ENCODE measurements around the gene HS1BP3. TPM values are rescaled to one million over a fixed set of nuclear protein-coding genes. Genes with fewer than 3 reads are reported as not detected.

The HS1BP3 gene
- total and polyA plus RNA-seq, 2 experiments from 2014 or later, result 13.5 to 20.3 TPM

DNA sequence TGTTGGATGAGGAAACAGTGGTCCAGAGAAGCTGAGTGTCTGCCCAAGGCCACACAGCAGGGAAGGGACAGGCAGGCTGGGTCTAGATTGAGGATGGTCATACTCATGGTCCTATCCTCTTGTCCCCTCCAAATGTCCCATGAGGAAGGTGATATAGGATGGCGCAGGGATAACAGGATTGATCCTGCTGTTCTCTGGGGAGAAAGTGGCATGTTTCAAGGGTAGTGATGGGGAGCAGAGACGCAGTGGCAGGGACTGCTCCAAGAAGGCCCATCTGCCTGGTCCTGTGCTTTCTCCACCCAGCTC, 24.6 kb downstream of the HS1BP3 start:
- H3K9me3 ChIP-seq (ENCODE audit: low read depth), result no peaks in the 10 kb centered on the region
- TF ChIP-seq, protein P1, sequence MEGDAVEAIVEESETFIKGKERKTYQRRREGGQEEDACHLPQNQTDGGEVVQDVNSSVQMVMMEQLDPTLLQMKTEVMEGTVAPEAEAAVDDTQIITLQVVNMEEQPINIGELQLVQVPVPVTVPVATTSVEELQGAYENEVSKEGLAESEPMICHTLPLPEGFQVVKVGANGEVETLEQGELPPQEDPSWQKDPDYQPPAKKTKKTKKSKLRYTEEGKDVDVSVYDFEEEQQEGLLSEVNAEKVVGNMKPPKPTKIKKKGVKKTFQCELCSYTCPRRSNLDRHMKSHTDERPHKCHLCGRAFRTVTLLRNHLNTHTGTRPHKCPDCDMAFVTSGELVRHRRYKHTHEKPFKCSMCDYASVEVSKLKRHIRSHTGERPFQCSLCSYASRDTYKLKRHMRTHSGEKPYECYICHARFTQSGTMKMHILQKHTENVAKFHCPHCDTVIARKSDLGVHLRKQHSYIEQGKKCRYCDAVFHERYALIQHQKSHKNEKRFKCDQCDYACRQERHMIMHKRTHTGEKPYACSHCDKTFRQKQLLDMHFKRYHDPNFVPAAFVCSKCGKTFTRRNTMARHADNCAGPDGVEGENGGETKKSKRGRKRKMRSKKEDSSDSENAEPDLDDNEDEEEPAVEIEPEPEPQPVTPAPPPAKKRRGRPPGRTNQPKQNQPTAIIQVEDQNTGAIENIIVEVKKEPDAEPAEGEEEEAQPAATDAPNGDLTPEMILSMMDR (IDR thresholded peaks at IDR 0.05; ENCODE audit: low read depth, low read length), result no peak
- H3K4me1 ChIP-seq (ENCODE audit: low read depth), result peaks cover 10% of the 10 kb centered on the region
- no peak for DNase-seq (ENCODE audit: low read depth in 1 of 2, low spot score in 1 of 2)
- H3K36me3 ChIP-seq, result no peaks in the 10 kb centered on the region
- H3K4me3 ChIP-seq, result no peak overlapping the region
- H3K27me3 ChIP-seq, result no peaks in the 10 kb centered on the region
- no peak overlapping the region for H3K27ac ChIP-seq

DNA sequence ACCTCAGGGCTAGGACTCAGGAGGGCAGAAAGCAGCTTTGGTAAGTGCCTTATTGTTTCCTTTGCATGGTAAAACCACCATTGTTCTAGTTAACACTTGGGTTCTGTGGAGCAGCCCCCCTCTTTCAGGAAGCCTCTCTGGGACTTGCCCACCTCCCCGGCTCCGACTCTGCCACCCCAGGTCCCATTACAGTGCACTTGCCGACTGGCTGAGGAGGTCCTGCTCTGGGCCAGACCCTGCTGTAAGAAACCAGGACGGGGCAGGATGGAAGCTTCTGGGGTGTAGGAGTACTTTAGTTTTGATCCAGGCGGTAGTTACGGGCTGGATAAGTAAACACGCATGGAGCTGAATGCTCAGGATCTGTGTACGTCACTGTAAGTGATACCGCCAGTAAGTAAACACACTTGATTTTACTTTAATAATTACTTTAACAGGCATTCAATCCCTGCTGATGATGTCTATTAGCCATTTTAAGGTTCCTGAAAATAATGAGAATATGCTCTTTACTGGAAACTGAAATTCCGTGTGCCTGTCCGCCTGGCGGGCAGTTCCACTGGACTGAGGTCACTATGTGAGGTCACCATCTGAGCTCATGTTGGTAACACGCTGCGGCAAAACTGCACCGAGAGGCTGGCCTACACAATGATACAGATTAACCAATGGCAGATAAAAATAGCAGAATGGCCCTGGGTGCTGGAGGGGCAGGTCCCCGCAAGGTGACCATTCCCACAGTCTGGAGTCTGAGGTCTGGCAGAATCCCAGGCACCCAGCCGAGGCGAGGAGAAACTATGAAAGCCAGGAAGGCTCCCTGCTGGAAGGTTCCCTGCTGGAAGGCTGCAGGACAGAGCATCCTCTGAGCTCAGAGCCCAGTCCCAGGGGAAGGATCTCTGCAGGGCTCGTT, 25.2 kb downstream of the HS1BP3 start:
- Histone ChIP-seq H3K4me1 (ENCODE audit: low read depth) (peaks cover 10% of the 10 kb centered on the region), H3K27ac (no peak overlapping the region)

DNA sequence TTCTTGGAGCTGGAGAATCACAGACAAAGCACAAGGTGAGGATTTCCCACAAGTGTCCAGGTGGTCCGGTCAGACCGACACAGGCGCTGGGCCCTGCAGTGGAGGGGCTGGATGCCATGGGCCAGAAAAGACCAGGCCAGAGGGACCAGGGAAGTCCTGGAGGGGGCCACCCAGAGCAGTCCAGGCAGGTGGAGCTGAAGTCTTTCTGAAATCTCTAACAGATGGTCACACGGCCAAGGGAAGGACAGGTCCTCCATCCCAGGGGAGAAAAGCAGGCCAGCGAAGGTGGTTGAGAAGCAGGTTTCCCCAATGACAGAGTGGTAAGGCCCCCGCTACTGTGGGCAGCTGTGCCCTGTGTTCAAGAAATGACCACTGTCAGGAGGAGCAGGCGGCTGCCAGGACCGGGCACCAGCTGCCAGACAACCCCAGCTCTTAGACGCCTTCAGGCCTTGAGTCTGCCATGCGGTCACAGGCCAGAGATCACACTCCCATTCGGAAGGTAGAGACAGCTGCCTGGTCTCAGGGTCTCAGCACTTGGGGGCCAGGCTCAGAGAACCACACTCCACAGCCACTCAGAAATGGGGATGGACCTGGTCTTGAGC, 25.9 kb downstream of the HS1BP3 start:
- Histone ChIP-seq H3K9me3 (ENCODE audit: low read depth) (no peaks in the 10 kb centered on the region), H3K4me3 (no peak overlapping the region), H3K4me1 (ENCODE audit: low read depth) (peaks cover 10% of the 10 kb centered on the region), H3K27ac (no peak overlapping the region), H3K27me3 (no peaks in the 10 kb centered on the region), H3K36me3 (no peaks in the 10 kb centered on the region)
- TF ChIP-seq, protein P1 (IDR thresholded peaks at IDR 0.05; ENCODE audit: low read depth, low read length), result no peak
- no peak for DNase-seq (ENCODE audit: low read depth in 1 of 2, low spot score in 1 of 2)

More for the DNA sequence above, 25.2 kb downstream of the HS1BP3 start:
- DNase-seq (ENCODE audit: low read depth in 1 of 2, low spot score in 1 of 2), result no peak
- Histone ChIP-seq H3K9me3 (ENCODE audit: low read depth) (no peaks in the 10 kb centered on the region), H3K27me3 (no peaks in the 10 kb centered on the region), H3K4me3 (no peak overlapping the region), H3K36me3 (no peaks in the 10 kb centered on the region)
- TF ChIP-seq, protein P1 (IDR thresholded peaks at IDR 0.05; ENCODE audit: low read depth, low read length), result no peak

DNA sequence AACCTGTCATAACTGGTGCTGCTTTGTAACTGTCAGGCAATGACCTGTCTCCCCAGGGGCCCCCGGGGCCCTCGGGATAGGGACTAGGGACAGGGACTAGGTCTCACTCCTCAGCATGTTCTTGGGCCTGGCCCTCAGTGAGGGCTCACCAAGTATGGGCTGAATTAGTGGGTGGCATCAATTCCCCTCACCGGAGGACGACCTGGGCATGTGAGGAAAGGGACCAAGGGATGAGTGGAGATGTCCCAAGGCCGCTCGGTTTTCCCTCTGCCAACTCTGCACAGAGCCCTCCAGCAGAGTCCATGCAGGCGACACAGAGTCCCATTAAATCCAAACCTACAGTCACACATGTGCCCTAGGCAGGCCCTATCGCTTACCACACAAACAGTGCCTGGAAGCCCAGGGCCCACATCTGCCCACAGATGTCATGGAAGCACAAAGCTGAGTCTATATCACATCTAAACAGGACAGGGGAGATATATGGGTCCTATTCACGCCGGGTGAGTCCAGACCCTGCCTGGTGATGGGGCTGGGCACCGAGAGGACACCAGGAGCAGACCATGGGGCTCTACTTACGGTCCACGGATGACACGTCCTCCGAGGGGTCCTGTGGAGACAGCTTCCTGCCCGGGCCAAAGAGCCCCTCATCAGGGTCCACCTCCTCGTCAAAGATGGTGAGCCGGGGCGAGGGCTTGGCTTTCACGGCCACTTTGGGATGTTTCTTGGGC, 26.6 kb downstream of the HS1BP3 start:
- DNase-seq (ENCODE audit: low read depth in 1 of 2, low spot score in 1 of 2), result no peak
- Histone ChIP-seq H3K4me1 (ENCODE audit: low read depth) (peaks cover 12% of the 10 kb centered on the region), H3K9me3 (ENCODE audit: low read depth) (no peaks in the 10 kb centered on the region), H3K4me3 (no peak overlapping the region), H3K36me3 (no peaks in the 10 kb centered on the region), H3K27ac (no peak overlapping the region), H3K27me3 (no peaks in the 10 kb centered on the region)
- TF ChIP-seq, protein P1 (IDR thresholded peaks at IDR 0.05; ENCODE audit: low read depth, low read length), result no peak

DNA sequence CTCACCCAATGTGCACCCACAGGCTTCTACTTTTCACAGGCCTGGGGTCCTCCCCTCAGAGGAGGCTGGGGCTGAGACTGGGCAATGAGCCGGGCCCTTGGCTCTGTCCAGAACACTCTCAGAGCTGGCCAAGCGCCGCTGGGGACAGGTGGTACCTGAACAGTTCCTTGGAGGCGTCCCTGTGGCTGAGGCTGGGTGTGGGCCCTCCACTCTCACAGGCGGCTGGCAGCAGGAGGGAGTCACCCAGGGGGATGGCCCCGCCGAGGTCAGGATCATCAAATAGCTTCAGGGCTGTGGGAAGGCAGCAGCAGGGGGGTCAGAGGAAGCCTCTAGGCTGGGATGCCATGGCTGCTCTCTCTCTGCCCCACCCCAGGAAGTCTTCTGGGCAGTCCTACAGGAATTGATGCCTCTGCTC, 27.1 kb downstream of the HS1BP3 start:
- Histone ChIP-seq H3K4me1 (ENCODE audit: low read depth) (peaks cover 17% of the 10 kb centered on the region), H3K4me3 (no peak overlapping the region), H3K36me3 (no peaks in the 10 kb centered on the region), H3K9me3 (ENCODE audit: low read depth) (no peaks in the 10 kb centered on the region), H3K27me3 (no peaks in the 10 kb centered on the region), H3K27ac (no peak overlapping the region)
- DNase-seq (ENCODE audit: low read depth in 1 of 2, low spot score in 1 of 2), result no peak
- TF ChIP-seq, protein P1 (IDR thresholded peaks at IDR 0.05; ENCODE audit: low read depth, low read length), result no peak
